ENCODE measurements around the gene TMCO4.

Gene TMCO4

DNA sequence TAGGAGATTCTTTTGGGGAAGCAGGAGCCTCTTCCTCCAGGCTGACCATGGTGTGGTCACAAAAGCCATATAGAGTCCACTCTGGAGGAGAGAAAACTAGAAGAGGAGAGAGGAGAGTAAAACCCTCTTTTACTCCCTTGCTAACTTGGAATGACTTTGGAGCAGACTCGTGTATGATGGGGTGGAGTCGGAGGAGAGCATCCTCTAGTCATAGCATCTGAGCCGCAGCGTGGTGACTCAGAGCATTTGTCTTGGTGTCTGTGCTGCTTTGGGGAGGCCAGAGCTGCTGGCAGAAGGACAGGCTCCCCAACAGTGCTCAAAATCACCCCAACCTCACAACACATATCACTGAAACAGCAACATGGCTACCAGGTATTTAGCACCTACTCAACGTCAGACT, 123.9 kb downstream of the TMCO4 start:
- TF ChIP-seq, protein P1, sequence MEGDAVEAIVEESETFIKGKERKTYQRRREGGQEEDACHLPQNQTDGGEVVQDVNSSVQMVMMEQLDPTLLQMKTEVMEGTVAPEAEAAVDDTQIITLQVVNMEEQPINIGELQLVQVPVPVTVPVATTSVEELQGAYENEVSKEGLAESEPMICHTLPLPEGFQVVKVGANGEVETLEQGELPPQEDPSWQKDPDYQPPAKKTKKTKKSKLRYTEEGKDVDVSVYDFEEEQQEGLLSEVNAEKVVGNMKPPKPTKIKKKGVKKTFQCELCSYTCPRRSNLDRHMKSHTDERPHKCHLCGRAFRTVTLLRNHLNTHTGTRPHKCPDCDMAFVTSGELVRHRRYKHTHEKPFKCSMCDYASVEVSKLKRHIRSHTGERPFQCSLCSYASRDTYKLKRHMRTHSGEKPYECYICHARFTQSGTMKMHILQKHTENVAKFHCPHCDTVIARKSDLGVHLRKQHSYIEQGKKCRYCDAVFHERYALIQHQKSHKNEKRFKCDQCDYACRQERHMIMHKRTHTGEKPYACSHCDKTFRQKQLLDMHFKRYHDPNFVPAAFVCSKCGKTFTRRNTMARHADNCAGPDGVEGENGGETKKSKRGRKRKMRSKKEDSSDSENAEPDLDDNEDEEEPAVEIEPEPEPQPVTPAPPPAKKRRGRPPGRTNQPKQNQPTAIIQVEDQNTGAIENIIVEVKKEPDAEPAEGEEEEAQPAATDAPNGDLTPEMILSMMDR (IDR thresholded peaks at IDR 0.05; ENCODE audit: insufficient read depth, missing control alignments): no peak
- FAIRE-seq (no peak), DNase-seq (ENCODE audit: insufficient read length, low spot score) (no peak)

DNA sequence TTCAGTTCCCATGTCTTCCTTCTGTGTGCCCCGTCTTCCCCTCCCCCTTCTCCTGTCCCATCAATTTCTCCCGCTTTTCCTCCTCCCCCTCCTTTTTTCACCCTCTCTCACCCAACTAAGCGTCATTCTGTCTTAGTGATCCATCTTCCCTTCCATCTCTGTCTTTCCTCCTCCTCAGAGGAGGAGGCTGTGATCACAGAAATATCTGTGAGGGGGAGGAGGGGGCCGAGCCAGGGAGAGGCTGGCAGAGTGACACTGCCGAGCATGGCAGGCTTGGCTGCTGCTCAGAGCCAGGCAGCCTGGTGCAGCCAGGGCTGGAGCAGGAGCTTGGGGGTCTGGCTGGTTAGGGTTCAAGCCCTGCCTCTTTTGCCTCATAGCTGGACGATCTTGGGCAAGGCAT, 127.5 kb downstream of the TMCO4 start:
- DNase-seq (ENCODE audit: insufficient read length, low spot score): no peak
- TF ChIP-seq, protein P1 (IDR thresholded peaks at IDR 0.05; ENCODE audit: insufficient read depth, missing control alignments): no peak
- no peak for FAIRE-seq

DNA sequence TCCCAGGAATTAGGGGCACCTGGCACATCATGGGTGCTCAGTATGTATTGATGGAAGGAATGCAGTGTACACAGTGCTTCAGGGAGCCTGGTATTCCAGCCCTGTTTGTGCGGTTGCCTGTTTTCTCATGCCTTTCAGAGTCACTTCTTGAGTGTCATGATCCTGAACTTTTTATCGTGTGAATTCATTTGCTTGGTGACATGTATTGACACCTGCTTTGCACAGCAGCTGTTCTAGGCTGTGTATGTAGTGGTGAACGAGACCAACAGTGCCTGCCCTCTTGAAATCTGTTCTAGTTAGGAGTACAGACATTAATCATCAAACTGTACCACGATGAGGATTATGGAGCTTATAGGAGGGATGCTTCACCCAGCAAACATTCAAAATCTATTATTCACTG, 128.9 kb downstream of the TMCO4 start:
- DNase-seq (ENCODE audit: insufficient read length, low spot score): no peak
- TF ChIP-seq, protein P1 (IDR thresholded peaks at IDR 0.05; ENCODE audit: insufficient read depth, missing control alignments): no peak
- no peak for FAIRE-seq

DNA sequence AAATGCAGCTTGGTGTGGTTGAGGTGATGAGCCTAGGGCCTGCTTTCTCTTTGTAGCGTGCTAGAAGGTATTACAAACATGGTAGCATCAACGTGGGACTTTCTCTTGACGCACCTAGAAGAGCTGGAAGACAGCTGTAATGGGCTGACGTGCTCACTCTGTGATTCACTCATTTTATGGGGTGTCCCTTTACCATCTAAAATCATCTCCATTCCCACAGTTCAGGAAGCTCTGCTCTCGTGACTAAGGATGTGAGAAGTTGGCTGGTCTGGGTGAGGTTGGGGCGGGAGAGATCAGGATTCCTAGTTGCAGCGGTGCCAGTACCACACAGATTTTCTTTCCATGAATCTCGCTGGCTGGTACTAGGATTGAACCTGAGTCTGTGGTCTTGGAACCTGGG, 130.8 kb downstream of the TMCO4 start:
- TF ChIP-seq, protein P1 (IDR thresholded peaks at IDR 0.05; ENCODE audit: insufficient read depth, missing control alignments): no peak
- FAIRE-seq (no peak), DNase-seq (ENCODE audit: insufficient read length, low spot score) (no peak)

DNA sequence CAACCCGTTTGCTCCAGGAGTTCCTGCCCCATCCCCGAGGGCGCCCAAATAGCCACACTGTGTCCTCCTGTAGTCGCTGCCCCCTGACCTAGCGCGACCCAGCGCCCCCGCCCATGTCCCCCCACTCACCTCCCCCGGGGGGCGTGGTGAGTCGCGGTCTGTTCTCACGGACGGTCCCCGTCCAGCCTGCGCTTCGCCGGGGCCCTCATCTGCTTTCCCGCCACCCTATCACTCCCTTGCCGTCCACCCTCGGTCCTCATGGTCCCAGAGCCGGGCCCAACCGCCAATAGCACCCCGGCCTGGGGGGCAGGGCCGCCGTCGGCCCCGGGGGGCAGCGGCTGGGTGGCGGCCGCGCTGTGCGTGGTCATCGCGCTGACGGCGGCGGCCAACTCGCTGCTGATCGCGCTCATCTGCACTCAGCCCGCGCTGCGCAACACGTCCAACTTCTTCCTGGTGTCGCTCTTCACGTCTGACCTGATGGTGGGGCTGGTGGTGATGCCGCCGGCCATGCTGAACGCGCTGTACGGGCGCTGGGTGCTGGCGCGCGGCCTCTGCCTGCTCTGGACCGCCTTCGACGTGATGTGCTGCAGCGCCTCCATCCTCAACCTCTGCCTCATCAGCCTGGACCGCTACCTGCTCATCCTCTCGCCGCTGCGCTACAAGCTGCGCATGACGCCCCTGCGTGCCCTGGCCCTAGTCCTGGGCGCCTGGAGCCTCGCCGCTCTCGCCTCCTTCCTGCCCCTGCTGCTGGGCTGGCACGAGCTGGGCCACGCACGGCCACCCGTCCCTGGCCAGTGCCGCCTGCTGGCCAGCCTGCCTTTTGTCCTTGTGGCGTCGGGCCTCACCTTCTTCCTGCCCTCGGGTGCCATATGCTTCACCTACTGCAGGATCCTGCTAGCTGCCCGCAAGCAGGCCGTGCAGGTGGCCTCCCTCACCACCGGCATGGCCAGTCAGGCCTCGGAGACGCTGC, 133.9 kb downstream of the TMCO4 start:
- TF ChIP-seq, protein P1 (IDR thresholded peaks at IDR 0.05; ENCODE audit: insufficient read depth, missing control alignments): no peak
- FAIRE-seq (no peak), DNase-seq (ENCODE audit: insufficient read length, low spot score) (no peak)

DNA sequence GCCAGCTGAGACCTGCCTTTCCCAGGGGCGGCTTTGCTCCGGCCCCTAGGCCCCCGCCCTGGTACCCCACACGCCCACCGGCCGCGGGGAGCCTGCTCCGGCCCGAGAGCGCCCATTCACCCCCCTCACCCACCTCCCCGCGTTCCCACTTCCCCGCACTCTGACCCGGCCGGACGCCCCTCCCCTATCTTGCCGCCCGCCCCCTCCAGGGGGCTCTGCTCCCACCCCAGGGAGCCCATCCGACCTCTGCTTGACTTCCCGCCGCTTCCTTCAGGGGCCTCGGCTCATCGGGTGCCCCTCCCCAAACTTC, 134.6 kb downstream of the TMCO4 start:
- TF ChIP-seq, protein P1 (IDR thresholded peaks at IDR 0.05; ENCODE audit: insufficient read depth, missing control alignments): no peak
- DNase-seq (ENCODE audit: insufficient read length, low spot score) (no peak), FAIRE-seq (no peak)

DNA sequence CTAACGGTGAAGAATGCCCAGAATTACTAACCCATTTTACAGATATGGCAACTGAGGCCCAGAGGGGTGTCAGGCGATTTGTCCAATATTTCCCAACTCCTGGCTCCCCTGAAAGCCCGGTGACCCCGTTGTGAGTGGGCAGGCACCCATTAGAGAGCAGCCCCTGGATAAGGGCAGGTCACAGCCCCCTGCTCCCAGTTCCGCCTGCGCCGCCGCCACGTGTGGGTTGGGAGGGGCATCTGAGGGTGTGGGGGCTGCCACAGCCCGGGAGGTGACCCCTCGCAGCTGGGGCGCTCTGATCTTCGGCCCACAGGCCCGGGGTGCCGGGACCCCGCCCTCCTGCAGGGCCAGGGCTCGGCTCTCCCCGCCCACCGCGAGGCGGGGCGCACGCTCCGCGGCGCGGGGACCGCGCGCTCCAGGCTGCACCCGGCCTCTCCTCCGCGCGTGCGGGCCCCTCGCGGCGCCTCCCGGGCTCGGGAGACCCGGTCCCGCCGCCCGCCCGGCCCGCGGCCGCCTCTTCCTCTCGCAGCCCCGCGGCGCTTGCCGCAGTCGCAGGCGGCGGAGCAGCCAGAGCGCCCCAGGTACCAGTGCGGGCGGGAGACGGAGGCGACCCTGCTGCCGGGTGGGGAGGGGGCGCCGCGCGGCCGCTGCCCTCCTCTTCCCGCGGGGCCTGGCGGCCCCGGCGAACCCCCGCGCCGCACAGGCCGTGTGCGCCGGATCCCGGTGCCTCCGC, 135.1 kb downstream of the TMCO4 start, which contains the start of gene HTR6:
Gene HTR6 (plus strand): TSS at position 423 of the 733 bp plus-strand sequence. CDS start 879 bp downstream, outside the sequence.
- FAIRE-seq (no peak), DNase-seq (ENCODE audit: insufficient read length, low spot score) (no peak)
- TF ChIP-seq, protein P1 (IDR thresholded peaks at IDR 0.05; ENCODE audit: insufficient read depth, missing control alignments): no peak

All from D721Med (cell line).